H1 (cell line): ENCODE results near the gene ABCA2. TPM values are rescaled to one million over a fixed set of nuclear protein-coding genes. Genes with fewer than 3 reads are reported as not detected.

Experiments used
- CEBPB ChIP-seq: IDR thresholded peaks from 2 replicates; pipeline ENCODE4 v1.6.1; 2012; ENCODE audit warnings: low read depth, low read length
- NRF1 ChIP-seq: IDR thresholded peaks from 2 replicates; pipeline ENCODE4 v1.6.1; 2011; ENCODE audit warnings: mild to moderate bottlenecking, low read depth, low read length, improper control_type of control experiment
- RBBP5 ChIP-seq: IDR thresholded peaks from 2 replicates; pipeline ENCODE4 v1.7.1; 2012; ENCODE audit warnings: low read depth, mild to moderate bottlenecking, inconsistent platforms, low read length, moderate library complexity, borderline replicate concordance
- SP1 ChIP-seq: IDR thresholded peaks from 2 replicates; pipeline ENCODE4 v1.6.1; 2011; ENCODE audit warnings: low read depth, low read length
- YY1 ChIP-seq: IDR thresholded peaks from 2 replicates; pipeline ENCODE4 v1.6.1; 2011; ENCODE audit warnings: low read depth, mild to moderate bottlenecking, low read length
- polyA plus RNA-seq, 7 experiments: library from polyadenylated mRNA; depleted of rRNA in 3 of 7; stranded (reverse) in 5 of 7; unstranded in 2 of 7; fragments of >200 nt in 5 of 7; fragments of 200-250 nt in 2 of 7; gene quantifications; 1 replicate in 5 of 7; 2 replicates in 1 of 7; 4 replicates in 1 of 7; pipeline versions ENCODE4 v1.2.1 to v1.2.3, GENCODE V29; 2011 to 2013; ENCODE audit warnings: missing spikeins in 2 of 7, mixed read lengths in 2 of 7
- total RNA-seq: library from RNA; stranded (reverse); fragmentation: NEBNext Ultra II Directional; extraction: Animal tissue kit (Norgen Biotek cat#: 25700); gene quantifications from 2 replicates; pipeline ENCODE4 v1.2.1, GENCODE V29; 2021
- TF ChIP-seq, protein P1 (sequence below): IDR thresholded peaks from 2 replicates; pipeline ENCODE4 v1.6.1; 2012; ENCODE audit warnings: low read length, inconsistent platforms

ABCA2 gene
- total and polyA plus RNA-seq, 2 of the 8 experiments (the other 6 are each of a cell fraction or from before 2014, with no cell fraction given), result 12.5 to 14.3 TPM

DNA sequence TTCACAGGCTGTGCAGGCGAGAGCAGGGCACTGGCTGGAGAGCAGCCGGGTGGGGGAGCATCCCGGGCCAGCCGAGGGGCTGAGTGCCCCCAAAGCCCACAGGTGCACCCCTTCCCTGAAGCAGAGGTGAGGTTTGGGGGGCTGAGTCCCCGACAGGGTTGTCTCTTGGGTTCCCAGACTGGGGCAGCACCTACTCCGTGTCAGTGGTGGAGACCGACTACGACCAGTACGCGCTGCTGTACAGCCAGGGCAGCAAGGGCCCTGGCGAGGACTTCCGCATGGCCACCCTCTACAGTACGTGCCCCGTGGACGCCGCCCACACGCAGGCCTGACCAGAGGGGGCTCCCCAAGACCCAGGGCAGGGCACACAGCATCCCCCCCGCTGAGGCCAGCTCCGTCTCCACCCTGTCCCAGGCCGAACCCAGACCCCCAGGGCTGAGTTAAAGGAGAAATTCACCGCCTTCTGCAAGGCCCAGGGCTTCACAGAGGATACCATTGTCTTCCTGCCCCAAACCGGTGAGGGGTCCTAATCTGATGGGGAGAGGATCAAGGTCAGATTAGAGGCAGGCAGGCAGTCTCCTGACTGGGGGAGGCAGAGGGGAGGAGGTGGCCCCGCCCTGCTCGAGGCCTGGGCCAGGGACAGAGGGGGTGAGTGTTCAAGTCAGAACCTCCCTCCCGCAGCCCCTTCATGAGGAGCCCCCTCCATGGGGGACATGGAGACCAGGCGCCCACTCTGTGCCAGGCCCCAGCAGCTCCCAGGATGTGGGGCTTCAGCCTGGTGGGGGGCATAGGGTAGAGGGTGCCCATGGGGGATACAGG is 48.1 kb downstream of the ABCA2 start (continued):
- TF ChIP-seq CEBPB, result no peak
- no peak for TF ChIP-seq NRF1
- TF ChIP-seq, protein P1, sequence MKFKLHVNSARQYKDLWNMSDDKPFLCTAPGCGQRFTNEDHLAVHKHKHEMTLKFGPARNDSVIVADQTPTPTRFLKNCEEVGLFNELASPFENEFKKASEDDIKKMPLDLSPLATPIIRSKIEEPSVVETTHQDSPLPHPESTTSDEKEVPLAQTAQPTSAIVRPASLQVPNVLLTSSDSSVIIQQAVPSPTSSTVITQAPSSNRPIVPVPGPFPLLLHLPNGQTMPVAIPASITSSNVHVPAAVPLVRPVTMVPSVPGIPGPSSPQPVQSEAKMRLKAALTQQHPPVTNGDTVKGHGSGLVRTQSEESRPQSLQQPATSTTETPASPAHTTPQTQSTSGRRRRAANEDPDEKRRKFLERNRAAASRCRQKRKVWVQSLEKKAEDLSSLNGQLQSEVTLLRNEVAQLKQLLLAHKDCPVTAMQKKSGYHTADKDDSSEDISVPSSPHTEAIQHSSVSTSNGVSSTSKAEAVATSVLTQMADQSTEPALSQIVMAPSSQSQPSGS, result no peak
- TF ChIP-seq YY1, result no peak
- TF ChIP-seq SP1, result no peak
- no peak for TF ChIP-seq RBBP5
